SK-N-MC (cell line): ENCODE data around the gene GCSH.

Experiments
- EZH2 ChIP-seq: fragments of 200-600 bp; sonication (generic); IDR thresholded peaks from one replicate; pipeline ENCODE4 v1.6.1; 2017; ENCODE audit warnings: antibody characterized with exemption
- POLR2AphosphoS5 ChIP-seq: IDR thresholded peaks from 2 replicates; pipeline ENCODE4 v1.6.1; 2012; ENCODE audit warnings: mild to moderate bottlenecking, low read depth, low read length, borderline replicate concordance

- TF ChIP-seq POLR2AphosphoS5 = no peak
- TF ChIP-seq EZH2 = no peak
Observed at GRCh38 chr16:81041696-81042095, 54.5 kb downstream of the GCSH start.
